ENCODE results near the gene NCKAP5.

The NCKAP5 gene

DNA sequence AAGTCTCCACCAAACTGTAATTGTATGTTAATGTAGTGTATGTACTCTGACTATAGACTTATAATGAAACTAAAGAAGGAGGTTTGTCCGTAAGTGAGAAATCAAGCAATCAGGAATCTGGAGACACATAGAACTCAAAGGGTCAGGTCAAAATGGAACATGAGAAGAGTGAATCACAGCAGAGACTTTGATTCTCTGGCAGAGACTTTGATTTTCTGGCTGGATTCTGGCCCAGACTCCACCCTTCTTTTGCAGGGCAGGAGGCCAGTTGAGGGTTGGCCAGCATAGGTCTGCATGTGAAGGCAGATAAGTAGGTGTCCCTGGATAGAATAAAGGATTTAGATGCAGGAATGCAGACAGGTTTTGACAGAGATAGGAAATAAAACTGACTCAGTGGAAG lies 11.0 kb upstream of the NCKAP5 start:
- H3K79me2 ChIP-seq (ENCODE audit: insufficient read depth, low read length): no peaks in the 10 kb centered on the region
- no peaks in the 10 kb centered on the region for H3K36me3 ChIP-seq (ENCODE audit: insufficient read depth, low read length)
- ATAC-seq (ENCODE audit: insufficient read depth, low read depth) (no peak), DNase-seq (no peak)
- TF ChIP-seq, protein P1, sequence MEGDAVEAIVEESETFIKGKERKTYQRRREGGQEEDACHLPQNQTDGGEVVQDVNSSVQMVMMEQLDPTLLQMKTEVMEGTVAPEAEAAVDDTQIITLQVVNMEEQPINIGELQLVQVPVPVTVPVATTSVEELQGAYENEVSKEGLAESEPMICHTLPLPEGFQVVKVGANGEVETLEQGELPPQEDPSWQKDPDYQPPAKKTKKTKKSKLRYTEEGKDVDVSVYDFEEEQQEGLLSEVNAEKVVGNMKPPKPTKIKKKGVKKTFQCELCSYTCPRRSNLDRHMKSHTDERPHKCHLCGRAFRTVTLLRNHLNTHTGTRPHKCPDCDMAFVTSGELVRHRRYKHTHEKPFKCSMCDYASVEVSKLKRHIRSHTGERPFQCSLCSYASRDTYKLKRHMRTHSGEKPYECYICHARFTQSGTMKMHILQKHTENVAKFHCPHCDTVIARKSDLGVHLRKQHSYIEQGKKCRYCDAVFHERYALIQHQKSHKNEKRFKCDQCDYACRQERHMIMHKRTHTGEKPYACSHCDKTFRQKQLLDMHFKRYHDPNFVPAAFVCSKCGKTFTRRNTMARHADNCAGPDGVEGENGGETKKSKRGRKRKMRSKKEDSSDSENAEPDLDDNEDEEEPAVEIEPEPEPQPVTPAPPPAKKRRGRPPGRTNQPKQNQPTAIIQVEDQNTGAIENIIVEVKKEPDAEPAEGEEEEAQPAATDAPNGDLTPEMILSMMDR (IDR thresholded peaks at IDR 0.05; ENCODE audit: borderline replicate concordance, extremely low read depth, low read length, poor library complexity, severe bottlenecking): no peak
- TF ChIP-seq EZH2 (IDR thresholded peaks at IDR 0.05; ENCODE audit: borderline replicate concordance, low read depth, low read length, severe bottlenecking): no peak
- no peak overlapping the region for H3K4me3 ChIP-seq (ENCODE audit: low read depth in 1 of 2, low read length in 2 of 2)
- H3K27ac ChIP-seq (ENCODE audit: low read length): no peak overlapping the region
- no peak overlapping the region for H3K9ac ChIP-seq (ENCODE audit: low read depth, low read length)
- H2AFZ ChIP-seq (ENCODE audit: low read depth, low read length): no peak overlapping the region
- H3K4me2 ChIP-seq (ENCODE audit: insufficient read depth, low read length): no peak overlapping the region
- H3K27me3 ChIP-seq (ENCODE audit: insufficient read depth, low read length, poor library complexity): peaks cover 4% of the 10 kb centered on the region
- no peaks in the 10 kb centered on the region for H4K20me1 ChIP-seq (ENCODE audit: insufficient read depth, low read length)
- H3K4me1 ChIP-seq (ENCODE audit: insufficient read depth, low read length): no peaks in the 10 kb centered on the region
- H3K9me3 ChIP-seq (ENCODE audit: insufficient read depth, low read length, severe bottlenecking): no peaks in the 10 kb centered on the region

DNA sequence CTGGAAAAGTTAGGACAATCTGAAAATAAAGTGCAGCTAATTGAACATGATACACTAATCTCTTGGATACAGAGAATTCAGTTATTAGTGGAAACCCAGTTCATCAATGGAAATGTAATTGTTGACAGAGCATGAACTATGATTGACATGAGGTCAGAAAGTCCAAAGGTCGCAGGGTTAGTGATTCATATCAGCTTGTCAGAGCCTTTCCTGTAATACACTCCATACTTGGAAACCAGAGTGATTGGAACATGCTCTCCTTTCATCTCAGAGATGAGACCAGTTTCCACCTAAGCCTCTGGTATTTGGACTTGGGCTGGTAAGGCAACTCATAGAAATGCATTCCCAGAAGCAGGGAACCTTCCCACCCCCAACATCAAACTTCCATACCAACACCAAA lies 8.5 kb upstream of the NCKAP5 start:
- H3K79me2 ChIP-seq (ENCODE audit: insufficient read depth, low read length): no peaks in the 10 kb centered on the region
- H4K20me1 ChIP-seq (ENCODE audit: insufficient read depth, low read length): no peaks in the 10 kb centered on the region
- DNase-seq (no peak), ATAC-seq (ENCODE audit: insufficient read depth, low read depth) (no peak)
- H3K9ac ChIP-seq (ENCODE audit: low read depth, low read length): no peak overlapping the region
- H3K27ac ChIP-seq (ENCODE audit: low read length): no peak overlapping the region
- H3K4me3 ChIP-seq (ENCODE audit: low read depth in 1 of 2, low read length in 2 of 2): no peak overlapping the region
- peaks cover 13% of the 10 kb centered on the region for H3K27me3 ChIP-seq (ENCODE audit: insufficient read depth, low read length, poor library complexity)
- H3K36me3 ChIP-seq (ENCODE audit: insufficient read depth, low read length): no peaks in the 10 kb centered on the region
- TF ChIP-seq EZH2 (IDR thresholded peaks at IDR 0.05; ENCODE audit: borderline replicate concordance, low read depth, low read length, severe bottlenecking): no peak
- TF ChIP-seq, protein P1 (IDR thresholded peaks at IDR 0.05; ENCODE audit: borderline replicate concordance, extremely low read depth, low read length, poor library complexity, severe bottlenecking): no peak
- no peaks in the 10 kb centered on the region for H3K4me1 ChIP-seq (ENCODE audit: insufficient read depth, low read length)
- no peak overlapping the region for H3K4me2 ChIP-seq (ENCODE audit: insufficient read depth, low read length)
- H3K9me3 ChIP-seq (ENCODE audit: insufficient read depth, low read length, severe bottlenecking): no peaks in the 10 kb centered on the region
- no peak overlapping the region for H2AFZ ChIP-seq (ENCODE audit: low read depth, low read length)

- H2AFZ ChIP-seq (ENCODE audit: low read depth, low read length): no peak overlapping the region
- DNase-seq: no peak
- H3K9me3 ChIP-seq (ENCODE audit: insufficient read depth, low read length, severe bottlenecking): no peaks in the 10 kb centered on the region
- H3K36me3 ChIP-seq (ENCODE audit: insufficient read depth, low read length): no peaks in the 10 kb centered on the region
- TF ChIP-seq, protein P1 (IDR thresholded peaks at IDR 0.05; ENCODE audit: borderline replicate concordance, extremely low read depth, low read length, poor library complexity, severe bottlenecking): no peak
- no peak for ATAC-seq (ENCODE audit: insufficient read depth, low read depth)
- H3K4me2 ChIP-seq (ENCODE audit: insufficient read depth, low read length): no peak overlapping the region
- no peak overlapping the region for H3K4me3 ChIP-seq (ENCODE audit: low read depth in 1 of 2, low read length in 2 of 2)
- H3K27me3 ChIP-seq (ENCODE audit: insufficient read depth, low read length, poor library complexity): peaks cover 16% of the 10 kb centered on the region
- H3K9ac ChIP-seq (ENCODE audit: low read depth, low read length): no peak overlapping the region
- H3K79me2 ChIP-seq (ENCODE audit: insufficient read depth, low read length): no peaks in the 10 kb centered on the region
- H4K20me1 ChIP-seq (ENCODE audit: insufficient read depth, low read length): no peaks in the 10 kb centered on the region
- no peaks in the 10 kb centered on the region for H3K4me1 ChIP-seq (ENCODE audit: insufficient read depth, low read length)
- H3K27ac ChIP-seq (ENCODE audit: low read length): no peak overlapping the region
Measured at GRCh38 chr2:133574620-133575019, 6.4 kb upstream of the NCKAP5 start.

GRCh38 chr2:133574186-133574585 lies 5.9 kb upstream of the NCKAP5 start:
- TF ChIP-seq, protein P1 (IDR thresholded peaks at IDR 0.05; ENCODE audit: borderline replicate concordance, extremely low read depth, low read length, poor library complexity, severe bottlenecking): no peak
- no peak for TF ChIP-seq EZH2 (IDR thresholded peaks at IDR 0.05; ENCODE audit: borderline replicate concordance, low read depth, low read length, severe bottlenecking)
- Histone ChIP-seq H3K4me3 (ENCODE audit: low read depth in 1 of 2, low read length in 2 of 2) (no peak overlapping the region), H3K27me3 (ENCODE audit: insufficient read depth, low read length, poor library complexity) (peaks cover 16% of the 10 kb centered on the region), H4K20me1 (ENCODE audit: insufficient read depth, low read length) (no peaks in the 10 kb centered on the region), H3K36me3 (ENCODE audit: insufficient read depth, low read length) (no peaks in the 10 kb centered on the region), H3K9me3 (ENCODE audit: insufficient read depth, low read length, severe bottlenecking) (no peaks in the 10 kb centered on the region), H3K4me2 (ENCODE audit: insufficient read depth, low read length) (no peak overlapping the region), H3K9ac (ENCODE audit: low read depth, low read length) (no peak overlapping the region), H3K4me1 (ENCODE audit: insufficient read depth, low read length) (no peaks in the 10 kb centered on the region), H2AFZ (ENCODE audit: low read depth, low read length) (no peak overlapping the region), H3K27ac (ENCODE audit: low read length) (no peak overlapping the region), H3K79me2 (ENCODE audit: insufficient read depth, low read length) (no peaks in the 10 kb centered on the region)
- DNase-seq: no peak
- ATAC-seq (ENCODE audit: insufficient read depth, low read depth): no peak

All from DND-41 (cell line).